Neural cell (in vitro differentiated cells): ENCODE data around the gene DHRS1. TPM values are rescaled to one million over a fixed set of nuclear protein-coding genes. Genes with fewer than 3 reads are reported as not detected.

Experiments used
- H2AFZ ChIP-seq: fragments of 200-600, 300-800 bp; sonication (generic), shearing (Covaris generic); 2 replicates; pipeline ENCODE4 v1.6.0; 2014; ENCODE audit warnings: low read depth, mild to moderate bottlenecking, antibody characterized with exemption, low read length, moderate library complexity
- H3F3A ChIP-seq: fragments of 200-600 bp; shearing (Covaris generic); 2 replicates; pipeline ENCODE4 v1.6.1; 2016; ENCODE audit warnings: mild to moderate bottlenecking, moderate library complexity, mixed read lengths, antibody characterized with exemption, low read length; ENCODE audit not compliant: insufficient read depth, poor library complexity, severe bottlenecking
- H3K27ac ChIP-seq: fragments of 200-600, 300-800 bp; sonication (generic), shearing (Covaris generic); 2 replicates; pipeline ENCODE4 v1.5.1; 2014; ENCODE audit warnings: mild to moderate bottlenecking, low read length, moderate library complexity
- H3K27me3 ChIP-seq: fragments of 300-800, 200-600 bp; sonication (generic), shearing (Covaris generic); 2 replicates; pipeline ENCODE4 v1.6.0; 2014; ENCODE audit warnings: mild to moderate bottlenecking, low read depth, low read length, moderate library complexity; ENCODE audit not compliant: insufficient read depth
- H3K36me3 ChIP-seq: fragments of 300-800, 200-600 bp; sonication (generic), shearing (Covaris generic); 2 replicates; pipeline ENCODE4 v1.5.1; 2014; ENCODE audit warnings: mild to moderate bottlenecking, antibody characterized with exemption, low read length, moderate library complexity; ENCODE audit not compliant: insufficient read depth
- H3K4me2 ChIP-seq: fragments of 300-800, 200-600 bp; sonication (generic), shearing (Covaris generic); 2 replicates; pipeline ENCODE4 v1.6.0; 2014; ENCODE audit warnings: mild to moderate bottlenecking, low read length
- H3K4me3 ChIP-seq: fragments of 300-800, 200-600 bp; sonication (generic), shearing (Covaris generic); 2 replicates; pipeline ENCODE4 v1.5.1; 2014; ENCODE audit warnings: mild to moderate bottlenecking, low read length, moderate library complexity
- H3K79me2 ChIP-seq: fragments of 200-600 bp; shearing (Covaris generic); replicated peaks from 2 replicates; pipeline ENCODE4 v1.6.0; 2014; ENCODE audit warnings: mild to moderate bottlenecking, low read length, moderate library complexity; ENCODE audit not compliant: insufficient read depth
- H3K9ac ChIP-seq: fragments of 300-800, 200-600 bp; sonication (generic), shearing (Covaris generic); 2 replicates; pipeline ENCODE4 v1.6.1; 2016; ENCODE audit warnings: mild to moderate bottlenecking, low read length, mixed read lengths
- H3K9me2 ChIP-seq: fragments of 200-600 bp; shearing (Covaris generic); 2 replicates; pipeline ENCODE4 v1.6.1; 2016; ENCODE audit warnings: mild to moderate bottlenecking, low read length, mixed read lengths; ENCODE audit not compliant: insufficient read depth
- H3K9me3 ChIP-seq: fragments of 200-600, 300-800 bp; sonication (generic), shearing (Covaris generic); 2 replicates; pipeline ENCODE4 v1.6.1; 2016; ENCODE audit warnings: mild to moderate bottlenecking, mixed run types, low read length, moderate library complexity, mixed read lengths
- H4K20me1 ChIP-seq: fragments of 200-600 bp; shearing (Covaris generic); 2 replicates; pipeline ENCODE4 v1.6.1; 2016; ENCODE audit warnings: mild to moderate bottlenecking, mixed run types; ENCODE audit not compliant: insufficient read depth
- CTCF ChIP-seq: fragments of 450-650 bp; IDR thresholded peaks from 2 replicates; pipeline ENCODE4 v1.5.1; 2014; ENCODE audit warnings: antibody characterized with exemption, mild to moderate bottlenecking, moderate library complexity; ENCODE audit not compliant: poor library complexity, severe bottlenecking
- EP300 ChIP-seq: fragments of 450-650 bp; conservative IDR thresholded peaks from 2 replicates; pipeline ENCODE4 v1.6.1; 2014; ENCODE audit warnings: antibody characterized with exemption, mild to moderate bottlenecking, moderate library complexity; ENCODE audit not compliant: poor library complexity, severe bottlenecking
- EZH2 ChIP-seq: fragments of 200-600, 300-800 bp; shearing (Covaris generic), sonication (generic); IDR thresholded peaks from 2 replicates; pipeline ENCODE4 v1.6.1; 2014; ENCODE audit warnings: antibody characterized with exemption, low read length, borderline replicate concordance, mild to moderate bottlenecking; ENCODE audit not compliant: insufficient read depth, poor library complexity, severe bottlenecking
- MXI1 ChIP-seq: fragments of 450-650 bp; conservative IDR thresholded peaks from 2 replicates; pipeline ENCODE4 v1.6.1; 2014; ENCODE audit warnings: antibody characterized with exemption, mild to moderate bottlenecking; ENCODE audit not compliant: poor library complexity, severe bottlenecking
- POLR2AphosphoS5 ChIP-seq: IDR thresholded peaks from 2 replicates; pipeline ENCODE4 v1.6.1; 2012
- RAD21 ChIP-seq: fragments of 450-650 bp; conservative IDR thresholded peaks from 2 replicates; pipeline ENCODE4 v1.6.1; 2014; ENCODE audit warnings: antibody characterized with exemption, mild to moderate bottlenecking, moderate library complexity
- REST ChIP-seq: IDR thresholded peaks from 2 replicates; pipeline ENCODE4 v1.6.1; 2012; ENCODE audit warnings: borderline replicate concordance
- SMC3 ChIP-seq: fragments of 450-650 bp; conservative IDR thresholded peaks from 2 replicates; pipeline ENCODE4 v1.6.1; 2014; ENCODE audit warnings: antibody characterized with exemption, mild to moderate bottlenecking, moderate library complexity; ENCODE audit not compliant: poor library complexity
- TAF1 ChIP-seq: IDR thresholded peaks from 2 replicates; pipeline ENCODE4 v1.6.1; 2012; ENCODE audit warnings: low read depth
- polyA minus RNA-seq: library from RNA; depleted of rRNA, polyadenylated mRNA; stranded (reverse); fragments of >200 nt; gene quantifications from 2 replicates; pipeline ENCODE4 v1.2.3, GENCODE V29; 2014
- polyA plus RNA-seq: library from polyadenylated mRNA; depleted of rRNA; stranded (reverse); fragments of >200 nt; gene quantifications from 2 replicates; pipeline ENCODE4 v1.2.3, GENCODE V29; 2014

DHRS1 gene
- 5.5 and 6.9 TPM in 2 replicates for polyA plus RNA-seq
- 3.4 and 6.5 TPM in 2 replicates for polyA minus RNA-seq

GRCh38 chr14:24299255-24300191 lies at the start of gene DHRS1, which contains the start of gene NOP9:
DHRS1 (minus strand) TSS chr14:24299780; CDS start chr14:24299106, 674 bp downstream.
NOP9 (plus strand) TSS chr14:24299850; CDS start chr14:24299955, 105 bp downstream.
- no peaks in the 10 kb centered on the region for H3K9me2 ChIP-seq
- H2AFZ ChIP-seq: peak within 1 kb of the TSS; percentile 91
- H3K27me3 ChIP-seq: no peaks in the 10 kb centered on the region
- H3K9me3 ChIP-seq: no peaks in the 10 kb centered on the region
- no peaks in the 10 kb centered on the region for H3F3A ChIP-seq
- H3K4me3 ChIP-seq: peak within 1 kb of the TSS; percentile 97
- peak within 1 kb of the TSS; percentile 70 for H3K9ac ChIP-seq
- H3K4me2 ChIP-seq: peak within 1 kb of the TSS; percentile 95
- H3K79me2 ChIP-seq: no peaks in the 10 kb centered on the region
- TF ChIP-seq POLR2AphosphoS5 (peak; percentile 81), MXI1 (peak; percentile 97), EZH2 (no peak), EP300 (peak; percentile 40), SMC3 (no peak)
- H4K20me1 ChIP-seq: no peaks in the 10 kb centered on the region
- no peaks in the 10 kb centered on the region for H3K36me3 ChIP-seq
- peak within 1 kb of the TSS; percentile 42 for H3K27ac ChIP-seq

GRCh38 chr14:24348186-24348585 lies 48.6 kb upstream of the DHRS1 start:
- Histone ChIP-seq H3K9me3 (no peaks in the 10 kb centered on the region), H3F3A (no peaks in the 10 kb centered on the region), H3K36me3 (no peaks in the 10 kb centered on the region), H3K27me3 (peaks cover 6% of the 10 kb centered on the region), H3K9me2 (no peaks in the 10 kb centered on the region), H3K27ac (no peak overlapping the region), H3K9ac (no peak overlapping the region), H3K4me2 (no peak overlapping the region), H3K79me2 (no peaks in the 10 kb centered on the region), H3K4me3 (no peak overlapping the region), H4K20me1 (no peaks in the 10 kb centered on the region), H2AFZ (no peak overlapping the region)
- no peak for TF ChIP-seq MXI1
- TF ChIP-seq EZH2: no peak

- Histone ChIP-seq H3K79me2 (no peaks in the 10 kb centered on the region), H3F3A (no peaks in the 10 kb centered on the region), H3K36me3 (no peaks in the 10 kb centered on the region), H2AFZ (no peak overlapping the region), H3K27ac (no peak overlapping the region), H3K4me3 (no peak overlapping the region), H3K27me3 (no peaks in the 10 kb centered on the region), H3K9me2 (no peaks in the 10 kb centered on the region), H4K20me1 (no peaks in the 10 kb centered on the region), H3K9me3 (no peaks in the 10 kb centered on the region), H3K4me2 (no peak overlapping the region), H3K9ac (no peak overlapping the region)
- TF ChIP-seq SMC3: no peak
- TF ChIP-seq POLR2AphosphoS5: no peak
- no peak for TF ChIP-seq EZH2
- TF ChIP-seq TAF1: no peak
- TF ChIP-seq MXI1: no peak
- TF ChIP-seq CTCF: no peak
- TF ChIP-seq EP300: no peak
- TF ChIP-seq REST: no peak
- TF ChIP-seq RAD21: no peak
Measured at GRCh38 chr14:24347134-24347533, 47.6 kb upstream of the DHRS1 start.
